ENCODE measurements around the gene PSMB8.

Gene PSMB8

DNA sequence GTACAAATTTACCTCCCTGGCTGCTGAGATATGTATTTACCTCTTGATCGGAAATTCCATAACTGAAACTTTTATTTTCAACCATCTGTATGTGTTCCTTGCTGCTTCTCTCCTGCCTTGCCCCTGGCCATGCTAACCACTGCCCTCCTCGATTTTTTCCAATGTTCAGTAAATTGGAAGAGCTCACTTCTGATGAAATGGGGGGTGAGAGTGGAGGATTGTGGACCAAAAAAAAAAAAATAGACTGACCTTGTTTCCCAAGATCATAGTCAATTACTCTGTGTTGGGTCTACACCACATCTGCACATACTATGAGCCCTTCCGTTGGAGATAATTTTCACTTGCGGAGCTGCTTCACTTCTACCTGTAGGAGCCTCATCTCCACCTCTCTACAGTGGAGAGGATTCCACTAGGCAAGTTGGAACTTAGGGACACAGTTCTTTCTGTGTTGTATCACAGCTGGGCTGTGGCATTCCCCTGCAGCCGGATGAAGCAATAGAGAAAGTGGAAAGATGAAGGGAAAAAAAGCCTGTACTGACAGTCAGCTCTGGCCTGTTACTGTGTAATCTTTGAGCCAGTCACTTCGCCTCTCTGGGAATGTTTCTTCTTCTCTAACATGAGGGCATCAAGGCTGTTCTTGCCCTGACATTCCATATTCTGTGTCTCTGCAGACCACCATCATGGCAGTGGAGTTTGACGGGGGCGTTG is 11.8 kb upstream of the PSMB8 start:
- DNase-seq (ENCODE audit: low spot score): no peak

DNA sequence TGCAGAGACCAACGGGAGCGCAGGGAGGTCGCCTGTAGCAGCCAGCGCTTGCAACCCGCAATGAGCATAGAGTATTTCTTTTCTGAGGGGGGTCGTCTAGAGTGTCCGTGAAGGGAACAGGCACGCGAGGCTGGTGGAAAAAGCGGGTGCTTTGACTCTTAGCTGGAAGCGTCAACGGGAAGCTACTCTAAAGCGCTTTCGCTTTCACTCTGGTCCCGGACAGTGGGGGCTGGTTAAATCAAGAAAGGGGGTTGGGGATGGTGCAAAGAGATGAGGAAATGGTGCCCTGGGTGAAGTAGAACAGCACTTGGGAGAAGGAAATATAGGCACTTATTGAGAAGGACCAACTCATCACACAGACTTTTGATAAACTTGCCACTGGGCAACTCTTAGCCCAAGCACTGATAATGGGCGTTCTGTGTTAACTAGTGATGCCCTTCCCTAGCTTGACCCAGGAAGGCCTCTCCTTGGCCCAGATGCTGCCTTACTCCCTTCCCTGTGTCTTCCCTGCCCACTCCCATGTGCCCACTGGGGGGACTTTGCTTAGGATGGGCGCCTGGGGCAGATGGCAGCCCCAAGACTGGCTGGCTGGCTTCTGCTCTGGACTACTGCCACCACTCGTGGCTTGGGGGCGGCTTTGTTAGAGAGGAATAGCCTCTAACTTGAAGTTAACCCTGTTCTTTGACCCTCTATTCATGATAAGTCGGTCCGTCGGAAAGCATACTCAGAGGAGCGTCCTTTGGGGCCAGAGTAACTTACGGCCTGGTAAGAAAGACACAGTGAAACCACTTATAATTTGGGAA is 10.7 kb upstream of the PSMB8 start:
- no peak for DNase-seq (ENCODE audit: low spot score)

DNA sequence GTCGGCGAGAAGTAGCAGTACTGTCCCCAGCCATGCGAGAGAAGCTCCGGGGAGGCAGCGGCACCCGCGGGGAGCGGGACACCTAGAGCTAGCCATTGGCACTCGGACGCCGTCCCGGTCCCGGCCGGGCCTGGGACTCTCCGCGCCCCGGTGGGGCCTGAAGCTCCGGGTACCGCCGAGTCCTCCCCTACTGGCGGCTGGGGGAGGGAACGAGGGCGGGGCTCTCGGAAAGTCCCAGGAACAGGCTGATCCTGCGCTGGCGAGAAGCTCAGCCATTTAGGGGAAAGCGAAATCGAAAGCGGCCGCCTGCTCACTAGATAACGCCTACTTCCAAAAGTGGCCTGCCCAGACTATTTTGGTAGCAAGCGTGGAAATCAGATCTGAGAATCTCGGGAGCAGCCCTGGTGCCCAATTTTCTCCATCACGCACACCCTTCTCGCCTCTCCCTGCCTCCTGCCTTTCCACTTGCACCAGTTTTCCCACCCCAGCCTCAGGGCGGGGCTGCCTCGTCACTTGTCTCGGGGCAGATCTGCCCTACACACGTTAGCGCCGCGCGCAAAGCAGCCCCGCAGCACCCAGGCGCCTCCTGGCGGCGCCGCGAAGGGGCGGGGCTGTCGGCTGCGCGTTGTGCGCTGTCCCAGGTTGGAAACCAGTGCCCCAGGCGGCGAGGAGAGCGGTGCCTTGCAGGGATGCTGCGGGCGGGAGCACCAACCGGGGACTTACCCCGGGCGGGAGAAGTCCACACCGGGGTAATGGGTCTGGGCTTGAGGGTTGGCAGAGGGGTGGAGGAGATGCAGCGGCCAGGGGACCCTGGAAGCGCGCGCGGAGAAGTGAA is 9.9 kb upstream of the PSMB8 start, which contains the start of the genes PSMB9 and TAP1:
TSS of gene PSMB9 (plus strand) at position 652 of the 835 bp plus-strand sequence. CDS start at position 690, 38 bp downstream.
TSS of gene TAP1 (minus strand) at position 164 of the 835 bp plus-strand sequence. CDS start at position 96, 68 bp downstream.
- peak; percentile 91 for DNase-seq (ENCODE audit: low spot score)

DNA sequence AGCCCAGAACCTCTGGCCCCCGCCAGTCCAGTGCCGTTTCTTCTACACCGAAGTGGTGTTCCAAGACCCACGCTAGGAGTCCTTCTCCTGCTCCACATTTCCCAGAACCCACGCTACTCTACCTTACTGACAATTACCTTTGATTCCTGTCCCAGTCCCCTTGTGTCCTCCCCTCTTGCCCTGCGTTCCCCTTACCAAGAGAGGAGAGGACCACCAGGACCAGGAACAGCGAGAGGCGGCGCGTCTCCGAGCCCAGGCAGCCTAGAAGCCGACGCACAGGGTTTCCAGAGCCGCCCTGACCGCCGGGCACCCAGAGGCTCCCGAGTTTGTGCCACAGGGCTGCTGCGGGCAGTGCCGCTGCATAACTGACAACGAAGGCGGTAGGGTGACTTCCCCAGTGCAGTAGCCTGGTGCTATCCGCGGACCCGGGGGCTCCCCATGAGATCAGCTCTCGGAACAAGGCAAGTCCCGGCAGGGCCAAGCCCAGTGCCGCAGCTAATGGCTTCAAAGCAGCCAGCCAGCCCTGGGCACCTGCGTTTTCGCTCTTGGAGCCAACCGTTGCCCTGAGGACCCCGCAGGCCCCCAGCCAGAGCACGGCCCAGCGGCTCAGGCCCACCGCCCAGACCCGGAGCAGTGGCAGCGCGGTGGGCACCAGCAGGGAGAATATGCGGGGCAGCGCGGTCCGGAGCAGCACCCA is 9.1 kb upstream of the PSMB8 start:
- DNase-seq (ENCODE audit: low spot score): peak; percentile 38

DNA sequence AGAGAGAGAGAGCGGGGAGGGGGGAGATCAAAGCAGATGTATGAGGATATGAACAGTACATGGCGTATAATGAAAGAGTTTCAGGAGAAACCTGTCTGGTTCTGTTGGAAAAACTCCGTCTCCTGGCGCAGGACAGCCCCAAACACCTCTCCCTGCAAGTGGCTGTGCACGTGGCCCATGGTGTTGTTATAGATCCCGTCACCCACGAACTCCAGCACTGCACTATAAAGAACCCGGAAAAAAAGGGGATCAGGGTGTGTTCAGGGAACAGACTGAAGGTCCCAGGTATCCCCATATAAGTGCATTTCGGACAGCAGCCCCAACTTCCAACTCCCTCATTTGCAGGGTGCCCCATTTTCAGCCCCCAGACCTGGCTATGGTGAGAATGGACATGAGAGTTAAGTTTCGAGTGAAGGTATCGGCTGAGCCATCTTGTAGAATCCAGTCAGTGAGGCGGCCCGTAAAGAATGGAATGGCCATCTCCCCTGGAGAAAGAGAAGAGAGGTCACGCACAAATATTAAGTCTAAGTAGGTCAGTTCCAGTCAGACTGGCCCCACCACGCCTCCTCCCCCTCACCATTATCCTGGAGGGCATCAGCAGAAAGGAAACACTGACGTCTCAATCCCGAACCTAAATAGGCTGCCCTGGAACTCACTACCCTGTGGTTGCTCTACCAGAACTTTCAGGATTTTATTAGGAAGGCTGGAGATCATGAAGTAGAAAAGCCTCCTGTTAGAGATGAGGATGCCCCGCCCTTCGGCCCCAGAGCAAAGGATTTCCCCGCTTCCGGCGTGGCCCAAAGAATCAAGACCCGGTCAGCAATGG is 8.4 kb upstream of the PSMB8 start:
- no peak for DNase-seq (ENCODE audit: low spot score)

DNA sequence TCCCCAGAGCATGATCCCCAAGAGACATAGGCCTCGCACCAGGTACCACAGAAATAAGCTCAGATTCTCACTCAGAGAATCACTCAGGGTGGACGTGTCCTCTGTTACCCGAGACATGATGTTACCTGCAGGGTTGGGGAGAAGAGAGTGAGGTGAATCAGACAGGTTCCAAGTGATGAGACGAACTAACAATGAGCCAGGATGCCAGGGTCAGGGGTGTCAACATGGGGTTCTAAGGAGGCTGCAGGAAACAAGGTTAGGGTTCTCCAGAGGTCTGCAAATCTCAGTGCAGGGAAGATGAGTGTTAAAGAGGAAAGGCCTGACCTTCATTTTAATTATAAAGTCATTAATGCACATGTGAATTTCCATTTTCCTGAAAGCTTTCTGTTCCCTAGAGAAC is 7.2 kb upstream of the PSMB8 start:
- no peak for DNase-seq (ENCODE audit: low spot score)

DNA sequence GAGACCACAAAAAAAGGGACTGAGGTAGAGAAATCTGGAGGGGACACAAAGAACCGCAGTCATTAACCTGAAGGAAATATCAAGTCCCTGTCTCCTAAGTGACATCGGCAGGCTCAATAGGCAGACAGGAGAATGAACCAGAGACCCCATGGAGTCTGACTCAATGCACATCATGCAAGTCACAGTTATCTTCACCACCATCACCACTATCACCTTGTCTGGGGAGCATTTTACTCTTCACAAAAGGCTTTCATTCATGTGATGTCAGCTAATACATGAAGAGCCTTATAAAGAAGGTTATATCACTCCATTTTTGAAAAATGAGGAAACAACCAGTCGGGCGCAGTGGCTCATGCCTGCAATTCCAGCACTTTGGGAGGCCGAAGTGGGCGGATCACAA is 5.3 kb upstream of the PSMB8 start:
- DNase-seq (ENCODE audit: low spot score): no peak

DNA sequence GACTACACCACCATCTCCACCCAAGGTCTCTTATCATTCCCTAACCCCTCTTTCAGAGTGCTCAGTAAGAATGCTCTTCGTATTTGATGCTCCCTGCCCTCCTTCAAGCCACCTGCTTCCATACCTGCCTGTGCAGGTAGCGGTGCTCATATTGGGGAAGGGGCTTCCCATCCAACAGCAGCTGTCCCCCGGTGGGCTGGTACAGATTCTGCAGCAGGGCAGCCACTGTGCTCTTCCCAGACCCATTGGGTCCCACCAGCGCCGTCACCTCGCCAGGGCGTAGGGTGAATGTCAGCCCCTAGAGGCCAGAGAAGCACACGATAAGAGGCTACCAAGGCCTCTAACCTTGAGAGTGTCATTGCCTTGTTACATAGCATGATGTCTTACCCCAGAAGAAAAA is 3.9 kb upstream of the PSMB8 start:
- no peak for DNase-seq (ENCODE audit: low spot score)

DNA sequence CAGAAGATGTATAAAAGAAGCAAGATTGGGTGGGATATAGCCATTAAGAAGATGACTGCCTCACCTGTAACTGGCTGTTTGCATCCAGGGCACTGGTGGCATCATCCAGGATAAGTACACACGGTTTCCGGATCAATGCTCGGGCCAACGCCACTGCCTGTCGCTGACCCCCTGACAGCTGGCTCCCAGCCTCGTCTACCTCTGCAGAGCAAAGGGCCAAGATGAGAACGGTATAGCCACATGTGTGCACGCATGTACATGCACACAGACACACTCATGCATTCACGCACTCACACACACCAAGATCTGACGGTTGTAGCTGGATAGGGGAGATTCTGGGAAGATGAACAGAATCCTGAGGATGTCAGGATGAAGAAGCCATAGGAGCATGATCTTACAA is 3.2 kb upstream of the PSMB8 start:
- no peak for DNase-seq (ENCODE audit: low spot score)

DNA sequence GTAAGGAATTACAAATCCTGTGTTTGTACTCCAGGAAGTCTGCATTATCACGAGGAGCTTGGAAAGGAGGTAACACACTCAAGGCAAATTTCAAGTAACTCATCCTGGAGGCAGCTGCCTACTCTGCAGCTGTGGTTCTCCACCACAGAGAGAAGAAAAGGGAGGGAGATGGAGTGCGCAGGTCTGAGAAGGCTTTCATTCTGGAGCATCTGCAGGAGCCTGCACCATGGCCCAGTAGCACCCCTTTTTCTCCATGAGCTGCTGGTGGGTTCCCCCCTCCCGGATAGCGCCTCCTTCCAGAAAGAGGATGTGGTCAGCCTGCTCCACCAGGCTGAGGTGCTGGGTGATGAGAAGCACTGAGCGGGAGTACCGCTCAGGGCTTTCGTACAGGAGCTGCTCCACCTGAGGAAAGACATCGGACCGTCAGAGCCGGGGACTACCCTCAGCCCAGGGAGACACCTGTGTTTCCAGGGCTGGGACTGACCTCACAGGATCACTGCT is 1.6 kb upstream of the PSMB8 start:
- no peak for DNase-seq (ENCODE audit: low spot score)

DNA sequence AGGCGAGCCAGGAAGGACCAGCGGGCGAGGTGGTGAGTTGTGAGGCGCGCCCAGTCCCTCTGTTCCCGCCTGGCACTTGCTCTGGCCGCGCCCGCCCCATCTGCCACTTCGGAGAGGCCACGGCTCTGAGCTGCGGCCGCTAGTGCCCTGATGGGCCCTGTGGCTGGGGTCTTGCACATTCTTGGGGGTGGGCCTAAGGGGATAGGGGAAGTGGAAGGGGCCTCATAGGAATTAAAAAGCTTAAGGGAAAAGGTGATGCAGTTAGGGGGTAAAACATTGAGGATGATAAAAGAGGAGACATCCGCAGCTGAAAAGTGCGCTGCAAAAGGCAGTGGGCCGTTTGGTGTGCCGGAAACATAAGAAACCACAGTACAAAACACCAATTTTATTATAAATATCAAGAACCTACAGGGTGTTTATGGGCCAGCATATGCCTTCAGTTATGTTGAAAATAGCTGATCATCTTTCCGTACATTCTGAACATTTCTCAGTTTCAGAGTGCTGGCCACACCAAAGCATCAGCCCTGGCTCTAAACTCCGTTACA is 1.1 kb upstream of the PSMB8 start:
- DNase-seq (ENCODE audit: low spot score): no peak

DNA sequence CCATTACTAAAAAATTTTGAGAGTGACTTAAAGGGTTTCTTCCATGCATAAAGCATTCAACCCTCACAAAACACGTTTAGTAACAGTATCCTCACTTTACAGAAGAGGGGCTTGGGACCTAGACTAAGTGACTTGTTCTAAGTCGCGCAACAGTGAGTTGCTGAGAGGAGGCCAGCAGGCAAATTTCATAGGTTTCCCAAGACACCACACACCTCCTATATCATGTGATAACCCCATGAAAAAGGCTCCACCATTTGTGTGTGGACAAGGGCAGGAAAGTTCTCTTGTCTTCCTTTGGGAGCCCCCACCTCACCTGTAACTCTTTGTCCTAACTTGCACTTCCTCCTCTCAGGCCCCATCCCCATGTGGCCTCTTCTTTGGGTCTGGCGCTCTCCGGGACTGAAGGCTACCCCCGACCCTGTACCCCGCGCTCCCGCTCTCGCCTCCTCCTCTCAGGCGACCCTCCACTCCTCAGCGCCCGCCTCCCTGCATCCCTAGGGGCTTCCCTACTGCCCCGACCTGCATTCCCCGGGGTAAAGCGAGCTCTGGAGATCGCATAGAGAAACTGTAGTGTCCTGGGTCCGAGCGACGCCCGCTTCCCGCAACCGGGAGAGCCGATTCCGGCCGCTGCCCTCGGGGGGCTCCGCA is 392 bp downstream of the PSMB8 start:
- DNase-seq (ENCODE audit: low spot score): no peak

DNA sequence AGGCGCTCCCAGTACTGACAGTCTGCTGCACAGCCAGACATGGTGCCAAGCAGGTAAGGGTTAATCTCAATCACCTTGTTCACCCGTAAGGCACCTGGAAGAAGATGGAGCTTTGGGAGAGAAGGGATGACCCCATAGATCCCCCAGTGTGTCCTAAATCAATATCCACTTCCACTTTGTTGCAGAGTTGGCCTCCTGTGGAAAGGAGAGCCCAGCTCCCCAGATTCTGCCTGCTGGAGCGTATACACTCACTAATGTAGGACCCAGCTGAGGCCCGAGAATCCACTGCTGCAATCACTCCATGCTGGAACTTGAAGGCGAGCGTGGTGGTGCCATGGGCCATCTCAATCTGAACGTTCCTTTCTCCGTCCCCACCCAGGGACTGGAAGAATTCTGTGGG is 1.2 kb downstream of the PSMB8 start:
- no peak for DNase-seq (ENCODE audit: low spot score)

DNA sequence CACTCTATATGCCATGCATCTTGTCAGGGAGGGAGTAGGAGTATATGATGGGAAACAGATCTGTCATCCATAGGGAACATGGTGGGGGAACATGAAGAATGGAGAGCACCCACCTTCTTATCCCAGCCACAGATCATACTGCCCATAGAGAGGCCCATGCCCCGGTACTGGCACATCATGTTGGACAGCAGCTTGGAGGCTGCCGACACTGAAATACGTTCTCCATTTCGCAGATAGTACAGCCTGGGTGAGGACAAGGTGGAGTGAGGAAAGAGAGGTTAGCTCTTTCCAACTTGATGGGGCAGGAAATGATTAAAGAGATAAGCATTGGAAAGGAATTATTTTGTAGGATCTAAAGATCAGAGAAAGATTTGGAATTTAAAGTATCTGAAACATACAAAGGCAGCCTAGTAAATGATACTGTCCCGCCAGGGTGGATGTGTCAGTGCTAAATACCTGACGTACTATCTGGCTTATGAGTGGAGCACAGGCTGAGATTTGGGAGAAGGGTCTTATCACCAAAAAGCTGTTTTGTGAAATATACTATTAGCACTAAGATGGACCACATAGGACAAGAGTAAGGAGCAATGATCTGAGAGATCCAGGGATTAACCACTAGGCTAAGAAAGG is 1.7 kb downstream of the PSMB8 start:
- no peak for DNase-seq (ENCODE audit: low spot score)

DNA sequence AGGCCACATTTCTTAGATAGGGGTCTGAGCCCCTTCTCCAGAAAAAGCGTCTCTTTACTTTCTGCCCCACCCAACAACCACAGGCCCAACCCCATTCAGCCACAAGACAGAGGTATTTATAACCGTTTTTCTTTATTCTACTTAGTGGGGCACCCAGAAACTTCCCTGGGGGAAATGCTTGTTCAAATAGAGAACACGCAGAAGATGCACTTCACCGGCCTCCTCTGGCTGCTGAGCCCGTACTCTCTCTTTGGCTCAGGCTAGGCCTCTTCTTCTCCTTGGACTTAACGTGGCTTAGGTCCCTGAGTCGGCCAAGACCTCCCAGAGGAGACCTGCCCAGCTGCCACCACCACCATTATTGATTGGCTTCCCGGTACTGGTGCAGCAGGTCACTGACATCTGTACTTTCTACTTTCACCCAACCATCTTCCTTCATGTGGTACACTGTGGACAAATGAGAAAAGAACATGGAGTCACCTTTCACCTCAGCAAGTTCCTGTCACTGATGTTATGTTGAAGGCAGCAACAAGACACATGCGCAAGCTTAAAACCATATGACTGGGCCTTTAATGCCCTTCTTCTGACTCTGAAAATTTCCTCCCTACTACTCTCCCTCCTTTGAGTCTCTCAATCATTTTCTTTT is 3.1 kb downstream of the PSMB8 start:
- DNase-seq (ENCODE audit: low spot score): no peak

DNA sequence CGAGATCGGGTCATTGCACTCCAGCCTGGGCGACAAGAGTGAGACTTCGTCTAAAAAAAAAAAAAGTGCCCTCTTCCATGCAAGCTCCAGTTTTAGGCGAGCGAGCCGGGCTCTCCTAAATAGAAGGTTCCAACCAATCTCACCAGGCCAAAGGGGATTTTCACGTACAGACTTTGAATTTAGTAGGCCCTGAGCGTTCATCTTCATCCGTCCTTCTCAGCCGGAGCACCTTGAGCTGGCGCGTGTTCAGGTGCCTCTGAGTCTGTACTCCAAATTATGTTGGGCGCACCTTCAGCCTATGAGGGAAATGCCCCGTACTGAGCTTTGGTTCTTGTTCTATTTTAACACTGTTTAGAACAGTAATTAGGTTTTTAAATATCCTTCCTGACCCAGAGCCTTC is 4.5 kb downstream of the PSMB8 start:
- DNase-seq (ENCODE audit: low spot score): no peak

DNA sequence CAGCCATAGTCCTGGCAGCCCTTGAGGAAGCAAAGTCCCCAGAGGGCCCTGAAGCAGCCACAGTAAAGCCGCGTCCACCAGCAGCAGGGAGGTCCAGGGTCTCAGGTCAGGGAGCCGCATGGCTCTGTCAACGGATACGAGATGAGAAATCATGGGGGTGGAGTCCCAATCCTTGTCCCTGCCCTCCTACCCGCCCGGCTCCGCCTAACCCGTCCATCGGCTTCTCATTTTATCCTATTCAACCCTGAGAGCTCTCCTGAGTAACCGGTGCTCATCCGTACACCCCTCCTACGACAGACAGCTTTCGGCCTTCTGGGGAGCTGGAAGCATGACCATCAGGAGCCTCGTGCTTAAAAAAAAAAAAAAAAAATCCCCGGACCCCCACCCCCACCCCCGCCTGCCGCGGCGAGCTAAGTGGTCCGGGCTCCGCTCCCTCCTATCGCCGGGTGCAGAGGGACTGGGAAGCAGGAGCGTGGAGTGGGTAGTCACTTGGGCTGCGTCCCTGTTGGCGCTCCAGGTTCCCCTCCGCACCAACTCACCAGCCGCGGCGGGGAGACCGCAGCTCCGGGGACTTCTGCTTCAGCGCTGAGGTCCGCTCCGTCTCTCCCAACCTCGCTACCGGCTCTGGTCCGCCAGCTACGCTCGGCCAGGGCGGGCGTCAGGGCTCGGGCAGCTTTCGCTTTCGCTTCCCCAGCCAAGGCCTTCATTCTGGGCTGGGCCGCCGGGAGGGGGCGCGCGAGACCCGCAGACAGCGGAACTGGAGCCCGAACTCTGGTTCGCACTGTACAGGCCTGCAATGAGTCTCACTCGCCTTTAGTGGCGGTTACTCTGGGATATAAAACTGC is 5.5 kb downstream of the PSMB8 start, which contains the start of gene TAP2:
TSS of gene TAP2 (minus strand) at position 626 of the 845 bp plus-strand sequence. CDS start at position 120, 506 bp downstream.
- peak; percentile 90 for DNase-seq (ENCODE audit: low spot score)

DNA sequence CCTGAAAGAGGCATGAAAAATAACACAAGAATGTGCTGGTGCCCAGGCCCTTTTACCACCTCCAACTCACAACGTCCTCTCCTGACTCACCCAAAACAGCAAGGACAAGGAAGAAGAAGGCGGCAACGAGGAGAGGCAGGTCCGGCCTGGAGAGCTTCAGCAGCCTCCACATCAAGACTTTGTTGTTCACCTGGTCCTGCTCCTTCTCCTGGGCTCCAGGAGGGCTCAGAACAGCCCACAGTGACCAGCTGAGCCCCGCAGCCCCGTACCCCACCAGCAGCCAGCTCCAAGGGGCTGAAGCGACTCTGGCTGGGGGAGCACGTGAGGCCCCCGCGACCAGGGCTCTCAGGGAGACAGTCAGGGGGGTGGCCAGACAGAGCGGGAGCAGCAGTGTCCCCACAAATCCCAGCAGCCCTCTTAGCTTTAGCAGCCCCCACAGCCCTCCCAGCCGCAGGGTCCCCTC is 6.2 kb downstream of the PSMB8 start:
- DNase-seq (ENCODE audit: low spot score): peak; percentile 15
